OCI-LY3 (cell line): ENCODE data around the gene GJC2.

ENCODE experiments used
- H2AFZ ChIP-seq: fragments of 200-600, 300-600 bp; shearing (Covaris generic); 2 replicates; pipeline ENCODE4 v1.6.0; 2014; ENCODE audit warnings: antibody characterized with exemption, low read depth, low read length
- H3K27ac ChIP-seq: fragments of 200-600, 300-600 bp; sonication (generic); 2 replicates; pipeline ENCODE4 v1.5.1; 2014; ENCODE audit warnings: mild to moderate bottlenecking, low read length, moderate library complexity, mixed read lengths
- H3K27me3 ChIP-seq: fragments of 200-600, 300-600 bp; sonication (generic); 2 replicates; pipeline ENCODE4 v1.6.1; 2014; ENCODE audit warnings: low read depth, low read length, mixed read lengths
- H3K36me3 ChIP-seq: fragments of 200-600, 300-600 bp; sonication (generic); replicated peaks from 2 replicates; pipeline ENCODE3; 2014; ENCODE audit warnings: low read depth, low read length, mixed read lengths
- H3K4me1 ChIP-seq: fragments of 300-600, 200-600 bp; sonication (generic); 2 replicates; pipeline ENCODE4 v1.6.1; 2014; ENCODE audit warnings: low read length, mixed read lengths
- H3K4me2 ChIP-seq: fragments of 200-600, 300-600 bp; sonication (generic); 2 replicates; pipeline ENCODE4 v1.6.1; 2014; ENCODE audit warnings: low read length, mixed read lengths
- H3K4me3 ChIP-seq: fragments of 300-600, 200-600 bp; sonication (generic); 2 replicates; pipeline ENCODE4 v1.5.1; 2014; ENCODE audit warnings: antibody characterized with exemption, mild to moderate bottlenecking, low read length, moderate library complexity
- H3K79me2 ChIP-seq: fragments of 300-600, 200-600 bp; shearing (Covaris generic); 2 replicates; pipeline ENCODE4 v1.6.1; 2014; ENCODE audit warnings: mild to moderate bottlenecking, low read length, mixed read lengths
- H3K9ac ChIP-seq: fragments of 300-600, 200-600 bp; shearing (Covaris generic); 2 replicates; pipeline ENCODE4 v1.6.0; 2014; ENCODE audit warnings: mild to moderate bottlenecking, low read length, moderate library complexity
- H3K9me3 ChIP-seq: fragments of 200-600, 300-600 bp; shearing (Covaris generic); 2 replicates; pipeline ENCODE4 v1.6.1; 2014; ENCODE audit warnings: low read length, mixed read lengths; ENCODE audit not compliant: insufficient read depth
- H4K20me1 ChIP-seq: fragments of 200-600, 300-600 bp; sonication (generic); 2 replicates; pipeline ENCODE4 v1.6.1; 2016; ENCODE audit warnings: low read length, mixed read lengths; ENCODE audit not compliant: insufficient read depth
- CTCF ChIP-seq: fragments of 200-600, 300-600 bp; sonication (generic); IDR thresholded peaks from 2 replicates; pipeline ENCODE4 v1.5.1; 2014; ENCODE audit warnings: antibody characterized with exemption, low read length, low read depth
- EZH2phosphoT487 ChIP-seq: fragments of 200-600 bp; shearing (Covaris generic); IDR thresholded peaks from 2 replicates; pipeline ENCODE4 v1.6.1; 2018; ENCODE audit warnings: antibody characterized with exemption, mixed run types, low read depth

The GJC2 gene

GRCh38 chr1:228207851-228208821 is 58.4 kb downstream of the GJC2 start, which contains the start of gene OBSCN:
Gene OBSCN (plus strand): TSS chr1:228208044. CDS start chr1:228211784, 3,740 bp downstream.
- Histone ChIP-seq H3K9ac (no peak within 1 kb of the TSS), H3K9me3 (no peaks in the 10 kb centered on the region), H3K4me1 (no peaks in the 10 kb centered on the region), H3K79me2 (no peaks in the 10 kb centered on the region), H2AFZ (no peak within 1 kb of the TSS), H3K27me3 (no peaks in the 10 kb centered on the region), H3K27ac (no peak within 1 kb of the TSS), H3K4me2 (no peak within 1 kb of the TSS), H3K36me3 (no peaks in the 10 kb centered on the region), H3K4me3 (no peak within 1 kb of the TSS), H4K20me1 (no peaks in the 10 kb centered on the region)
- no peak for TF ChIP-seq EZH2phosphoT487
- TF ChIP-seq CTCF = no peak

- H3K4me2 ChIP-seq = no peak overlapping the region
- no peaks in the 10 kb centered on the region for H3K27me3 ChIP-seq
- H3K27ac ChIP-seq = no peak overlapping the region
- H2AFZ ChIP-seq = no peak overlapping the region
- no peak overlapping the region for H3K4me3 ChIP-seq
- no peaks in the 10 kb centered on the region for H3K9me3 ChIP-seq
- H3K36me3 ChIP-seq = no peaks in the 10 kb centered on the region
- H3K4me1 ChIP-seq = no peaks in the 10 kb centered on the region
- H4K20me1 ChIP-seq = no peaks in the 10 kb centered on the region
- H3K9ac ChIP-seq = no peak overlapping the region
- no peak for TF ChIP-seq CTCF
- no peak for TF ChIP-seq EZH2phosphoT487
- no peaks in the 10 kb centered on the region for H3K79me2 ChIP-seq
Observed at GRCh38 chr1:228208831-228209551, 59.3 kb downstream of the GJC2 start.
